HUES64 (cell line): ENCODE measurements around the gene ZNF813.

Source experiments
- H3K27ac ChIP-seq: 2 replicates; pipeline ENCODE4 v1.7.0; 2013; ENCODE audit warnings: low read depth, low read length, inconsistent platforms
- H3K27me3 ChIP-seq: 2 replicates; pipeline ENCODE4 v1.6.1; 2013; ENCODE audit warnings: mild to moderate bottlenecking, low read length; ENCODE audit not compliant: insufficient read depth
- H3K36me3 ChIP-seq: 2 replicates; pipeline ENCODE4 v1.6.1; 2013; ENCODE audit warnings: mild to moderate bottlenecking, low read length; ENCODE audit not compliant: insufficient read depth
- H3K4me1 ChIP-seq: 2 replicates; pipeline ENCODE4 v1.6.1; 2013; ENCODE audit warnings: mild to moderate bottlenecking, low read length, moderate library complexity; ENCODE audit not compliant: insufficient read depth
- H3K4me3 ChIP-seq: 2 replicates; pipeline ENCODE4 v1.5.1; 2013; ENCODE audit warnings: mild to moderate bottlenecking, low read length, moderate library complexity
- H3K9ac ChIP-seq: 2 replicates; pipeline ENCODE4 v1.6.1; 2013; ENCODE audit warnings: mild to moderate bottlenecking, low read depth, low read length
- H3K9me3 ChIP-seq: 2 replicates; pipeline ENCODE4 v1.6.1; 2013; ENCODE audit warnings: low read depth, low read length; ENCODE audit not compliant: insufficient read depth
- whole genome bisulfite sequencing: fragments of 150-250, 120-280 bp; methylation state at CpG from one replicate; pipeline ENCODE4 v1.1.7; 2013; ENCODE audit warnings: missing lambda C conversion rate; 5-methylcytosine and 5-hydroxymethylcytosine counted together

Gene ZNF813

DNA sequence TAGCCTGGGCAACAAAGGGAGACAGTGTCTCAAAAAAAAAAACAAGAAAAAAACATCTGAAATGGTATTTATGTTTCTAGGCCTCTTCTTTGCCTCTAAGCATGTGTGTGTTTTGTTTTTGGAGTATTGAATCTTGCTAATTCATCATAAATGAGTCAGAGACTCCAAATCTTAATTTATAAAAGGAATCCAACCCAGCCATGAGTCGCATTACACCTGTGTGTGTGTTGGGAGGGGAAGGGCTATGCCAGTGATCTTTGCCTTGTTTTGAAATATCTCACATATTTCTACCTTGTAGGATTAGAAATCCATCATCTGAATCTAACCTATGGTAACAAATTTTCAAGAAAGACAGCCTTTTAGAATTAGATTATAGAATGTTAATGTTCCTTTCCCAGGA, 74.4 kb downstream of the ZNF813 start:
- Histone ChIP-seq H3K4me1 (no peaks in the 10 kb centered on the region), H3K27me3 (no peaks in the 10 kb centered on the region), H3K9ac (no peak overlapping the region), H3K4me3 (no peak overlapping the region), H3K27ac (no peak overlapping the region), H3K36me3 (peaks cover 49% of the 10 kb centered on the region), H3K9me3 (no peaks in the 10 kb centered on the region)
- no CpG with 5 or more reads among the region's 1 CpG for WGBS

DNA sequence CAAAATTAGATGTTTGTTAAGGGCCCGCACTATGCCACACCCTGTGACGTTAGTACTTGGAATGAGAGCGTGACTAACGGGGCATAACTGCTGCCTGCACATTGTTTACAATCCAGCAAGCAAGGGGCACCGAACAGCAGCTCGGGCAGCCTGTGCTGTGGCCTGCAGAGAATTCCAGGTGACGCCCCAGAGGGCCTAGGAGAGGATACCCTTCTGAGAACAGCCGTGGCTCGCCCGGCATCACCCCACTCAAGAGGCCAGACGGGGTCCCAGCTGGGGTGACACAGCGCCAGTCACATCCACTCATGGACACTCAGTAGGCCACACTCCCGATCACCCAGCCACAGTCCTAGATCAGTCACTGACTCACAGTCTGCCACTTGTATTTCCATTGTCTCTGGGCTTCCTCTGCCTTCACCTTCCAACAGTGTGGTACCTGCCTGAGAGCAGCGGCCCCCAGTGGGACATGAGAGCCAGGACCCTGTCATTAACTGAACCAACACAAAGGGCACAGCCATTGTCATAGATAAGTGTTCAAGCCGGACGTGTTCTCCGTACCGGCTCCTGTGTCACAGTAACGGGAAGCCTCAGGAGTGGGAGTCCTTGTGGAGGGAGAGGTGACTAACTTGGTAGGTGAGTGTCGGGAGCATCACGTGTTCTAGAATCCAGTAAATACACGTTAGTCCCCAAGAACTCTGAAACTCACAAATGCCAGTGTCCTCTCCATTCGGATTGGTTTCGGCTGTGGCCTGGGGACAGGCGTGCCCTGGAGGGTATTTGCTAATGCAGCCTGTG, 77.9 kb downstream of the ZNF813 start:
- Histone ChIP-seq H3K27me3 (no peaks in the 10 kb centered on the region), H3K4me1 (peaks cover 8% of the 10 kb centered on the region), H3K9ac (no peak overlapping the region), H3K4me3 (no peak overlapping the region), H3K9me3 (no peaks in the 10 kb centered on the region), H3K27ac (no peak overlapping the region), H3K36me3 (peaks cover 40% of the 10 kb centered on the region)
- WGBS: 95% methylated on average over 25 of the region's 25 CpGs
